ENCODE data around the gene KCNC1. TPM values are rescaled to one million over a fixed set of nuclear protein-coding genes. Genes with fewer than 3 reads are reported as not detected.

KCNC1 gene
- total RNA-seq (2014; rRNA removed; shearing (Covaris generic)) = 0.23 TPM in 1 of 2 replicates, not detected in the other

DNA sequence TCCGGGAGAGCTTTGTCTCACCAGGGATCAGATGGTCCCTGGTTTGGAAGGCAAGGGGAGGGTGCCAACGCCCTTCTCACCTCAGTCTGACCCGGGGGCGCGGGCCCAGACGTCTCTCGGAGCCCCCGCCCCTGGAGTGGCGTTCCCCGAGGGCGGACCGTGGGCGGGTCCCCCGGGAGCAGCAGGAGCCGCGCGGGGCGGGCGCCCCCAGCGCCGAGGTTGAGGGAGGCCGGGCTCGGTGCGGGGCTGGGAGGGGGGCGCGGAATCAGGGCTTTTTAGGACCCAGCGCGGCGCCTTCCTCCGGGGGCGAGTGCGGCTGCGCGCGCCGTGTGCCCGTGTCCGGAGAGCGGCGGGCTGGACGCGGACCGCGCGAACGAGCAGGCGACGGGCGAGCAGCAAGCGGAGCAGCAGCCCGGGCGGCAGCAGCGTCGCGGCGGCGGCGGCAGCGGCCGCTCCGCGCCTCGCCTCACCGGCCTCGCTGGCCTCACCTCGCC, at the start of gene KCNC1:
Gene KCNC1 (plus strand): TSS at position 364 of the 494 bp plus-strand sequence. CDS start 1,222 bp downstream, outside the sequence.
- peak; percentile 53 for DNase-seq (ENCODE audit: low read depth)

DNA sequence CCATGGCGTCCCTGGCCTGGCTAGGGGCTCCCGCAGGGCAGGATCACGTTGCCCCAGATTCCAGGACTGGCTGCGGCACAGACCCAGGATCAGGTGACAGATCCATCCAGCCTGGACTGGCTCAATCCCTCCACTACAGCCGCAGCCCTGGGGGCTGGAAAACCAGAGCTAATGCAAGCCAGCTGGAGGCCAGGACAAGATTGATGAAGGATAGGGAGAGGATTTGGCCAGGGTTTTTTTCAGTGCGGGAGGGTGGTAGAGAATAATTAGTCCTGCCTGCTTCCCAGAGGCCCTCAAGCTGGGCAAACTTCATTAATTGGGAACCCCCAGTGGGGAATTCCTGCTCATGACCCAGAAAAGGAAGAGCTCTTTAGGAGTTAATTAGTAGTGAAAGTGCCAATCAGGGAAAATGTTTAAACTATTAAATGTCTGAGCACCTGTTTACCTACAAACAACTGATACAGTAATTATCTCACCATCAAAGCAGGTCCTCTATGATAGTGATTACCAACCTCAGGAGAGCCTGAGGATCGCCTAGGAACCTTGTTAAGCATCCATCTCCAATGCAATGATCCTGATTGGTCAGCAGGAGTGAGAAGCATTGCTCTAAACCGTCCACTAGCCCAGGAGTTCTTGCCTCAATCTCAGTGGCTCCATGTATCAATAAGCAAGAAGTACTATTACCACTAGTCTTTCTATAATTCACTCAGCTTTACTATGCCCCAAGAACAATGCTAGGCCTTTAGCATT, 48.2 kb upstream of the KCNC1 start:
- no peak for DNase-seq (ENCODE audit: low read depth)

GRCh38 chr11:17687946-17688670, 46.5 kb upstream of the KCNC1 start:
- no peak for DNase-seq (ENCODE audit: low read depth)

DNA sequence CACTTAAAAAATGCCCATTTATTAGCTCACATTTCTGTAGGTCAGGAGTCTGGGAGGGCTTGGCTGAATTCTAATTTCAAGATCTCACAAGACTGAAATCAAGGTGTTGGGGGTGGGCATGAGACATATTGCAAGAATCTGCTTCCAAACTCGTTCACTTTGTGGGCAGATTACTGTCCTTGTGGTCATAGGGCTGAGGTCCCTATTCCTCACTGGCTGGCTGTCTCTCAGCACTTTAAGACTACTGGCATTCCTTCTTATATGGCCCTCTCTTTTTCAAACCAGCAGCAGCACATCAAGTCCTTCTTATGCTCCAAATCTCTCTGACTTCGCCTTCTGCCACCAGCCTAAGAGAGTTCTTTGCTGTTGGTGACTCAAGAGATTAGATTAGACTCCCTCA, 43.0 kb upstream of the KCNC1 start:
- DNase-seq (ENCODE audit: low read depth) = no peak

DNA sequence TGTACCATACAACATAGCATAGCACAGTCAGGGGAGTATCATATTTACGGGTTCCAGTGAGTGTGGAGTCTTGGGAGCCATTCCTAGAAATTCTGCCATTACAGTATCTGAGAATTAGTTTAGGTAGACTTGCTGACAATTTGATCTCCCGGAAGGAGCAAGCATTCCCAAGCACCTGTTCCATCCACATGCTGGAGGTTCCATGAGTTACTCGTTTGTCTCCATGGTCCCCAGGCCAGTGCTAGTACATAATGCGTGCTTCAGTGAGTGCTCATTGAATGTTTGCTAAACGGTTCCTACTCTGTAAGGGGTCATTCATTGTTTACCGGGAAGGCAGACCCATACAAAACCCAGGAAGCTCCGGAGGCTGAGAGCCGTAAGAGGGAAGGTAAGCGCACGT, 42.6 kb upstream of the KCNC1 start:
- no peak for DNase-seq (ENCODE audit: low read depth)

DNA sequence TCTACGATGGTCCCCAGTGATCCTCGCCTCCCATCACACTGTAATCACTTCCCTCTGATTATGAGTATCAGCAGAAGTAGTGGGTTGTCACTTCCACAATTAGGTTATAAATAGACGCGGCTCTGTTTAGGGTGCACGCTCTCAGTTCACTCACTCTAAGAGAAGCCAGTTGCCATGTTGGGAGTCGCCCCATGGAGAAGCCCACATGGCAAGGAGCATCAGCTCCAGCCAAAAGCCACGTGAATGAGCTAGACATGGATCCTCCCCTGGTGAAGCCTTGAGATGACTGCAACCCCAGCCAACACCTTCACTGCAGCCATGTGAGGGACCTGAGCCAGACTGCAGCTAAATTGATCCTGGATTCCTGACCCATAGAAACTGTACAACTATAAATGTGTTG, 41.6 kb upstream of the KCNC1 start:
- DNase-seq (ENCODE audit: low read depth) = no peak

DNA sequence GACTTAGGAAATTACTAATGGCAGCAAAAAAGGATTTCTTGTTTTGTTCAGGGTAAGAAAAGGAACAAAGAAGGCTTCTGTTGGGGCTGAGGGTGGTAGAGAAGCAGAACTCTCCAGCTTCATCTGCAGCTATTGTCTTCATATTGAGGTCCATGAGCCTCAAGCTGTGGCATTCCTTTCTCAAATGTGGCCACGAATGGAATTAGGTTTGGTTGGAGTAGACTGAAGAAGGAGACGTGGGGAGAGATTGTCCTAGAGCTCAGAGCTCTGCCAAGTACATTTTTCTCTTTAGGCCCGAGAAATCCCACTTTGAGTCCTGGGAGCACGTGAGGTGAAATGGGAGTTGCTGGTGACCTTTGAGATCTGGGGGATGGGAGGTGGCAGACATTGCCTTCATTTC, 41.0 kb upstream of the KCNC1 start:
- DNase-seq (ENCODE audit: low read depth) = no peak

GRCh38 chr11:17694494-17695110, 40.0 kb upstream of the KCNC1 start:
- no peak for DNase-seq (ENCODE audit: low read depth)

- no peak for DNase-seq (ENCODE audit: low read depth)
These were observed 38.8 kb upstream of the KCNC1 start for GRCh38 chr11:17695454-17696441.

- DNase-seq (ENCODE audit: low read depth) = no peak
These were observed 37.8 kb upstream of the KCNC1 start for GRCh38 chr11:17696741-17697140.

DNA sequence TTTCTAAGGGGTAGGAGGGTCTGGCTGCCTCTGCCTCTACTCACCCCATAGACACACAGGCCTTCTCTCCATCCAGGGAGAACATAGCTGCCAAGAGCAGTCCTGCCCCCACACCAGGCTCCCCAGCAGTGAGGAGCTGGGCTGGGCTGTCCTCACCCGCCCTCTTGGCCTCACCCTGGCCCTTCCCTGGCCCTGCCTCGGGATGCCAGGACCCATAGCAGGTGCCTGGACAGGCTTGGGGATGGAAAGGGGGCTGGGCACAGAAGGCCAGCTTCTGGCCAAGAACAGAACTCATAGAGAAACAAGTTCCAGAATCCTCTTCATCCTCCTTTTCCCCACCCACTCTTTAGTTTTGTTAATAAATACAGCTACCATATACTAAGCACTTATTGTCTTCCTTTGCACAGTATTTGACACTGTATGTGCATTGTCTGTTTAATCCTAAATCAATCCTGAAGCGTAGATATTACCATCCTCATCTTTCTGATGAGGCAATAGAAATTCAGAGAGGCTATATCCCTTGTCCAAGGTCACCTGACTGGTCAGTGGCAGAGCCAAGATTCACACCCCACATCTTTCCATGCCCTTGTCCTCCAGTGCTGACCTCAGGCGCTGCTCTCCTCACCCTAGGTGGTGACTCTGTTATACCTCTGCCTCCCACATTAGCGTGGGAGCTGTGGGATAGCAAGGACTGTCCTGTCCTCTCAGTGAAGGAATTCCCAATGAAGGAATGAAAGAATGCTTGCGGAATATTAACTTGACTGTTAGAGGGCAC, 37.2 kb upstream of the KCNC1 start:
- DNase-seq (ENCODE audit: low read depth) = no peak

- peak; percentile 59 for DNase-seq (ENCODE audit: low read depth)
These were observed 35.1 kb upstream of the KCNC1 start for GRCh38 chr11:17699147-17700114.

GRCh38 chr11:17700991-17701390, 33.6 kb upstream of the KCNC1 start:
- no peak for DNase-seq (ENCODE audit: low read depth)

DNA sequence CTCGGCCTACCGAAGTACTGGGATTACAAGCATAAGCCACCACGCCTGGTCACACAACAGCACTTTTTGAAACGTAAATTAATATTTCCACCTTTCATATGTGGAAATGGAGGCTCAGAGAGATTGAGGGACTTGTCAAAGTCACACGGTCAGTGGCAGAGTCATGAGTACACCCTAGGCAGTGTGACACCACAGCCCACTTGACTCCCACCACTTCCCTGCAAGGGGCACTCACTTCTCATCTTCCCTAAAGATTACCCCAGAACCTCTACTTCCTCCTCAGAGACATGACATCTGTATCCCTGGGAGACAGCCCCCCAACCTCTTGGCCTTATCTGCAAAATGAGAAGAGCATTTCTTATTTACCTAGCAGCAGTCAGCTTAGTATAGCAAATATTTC, 31.7 kb upstream of the KCNC1 start:
- DNase-seq (ENCODE audit: low read depth) = no peak

DNA sequence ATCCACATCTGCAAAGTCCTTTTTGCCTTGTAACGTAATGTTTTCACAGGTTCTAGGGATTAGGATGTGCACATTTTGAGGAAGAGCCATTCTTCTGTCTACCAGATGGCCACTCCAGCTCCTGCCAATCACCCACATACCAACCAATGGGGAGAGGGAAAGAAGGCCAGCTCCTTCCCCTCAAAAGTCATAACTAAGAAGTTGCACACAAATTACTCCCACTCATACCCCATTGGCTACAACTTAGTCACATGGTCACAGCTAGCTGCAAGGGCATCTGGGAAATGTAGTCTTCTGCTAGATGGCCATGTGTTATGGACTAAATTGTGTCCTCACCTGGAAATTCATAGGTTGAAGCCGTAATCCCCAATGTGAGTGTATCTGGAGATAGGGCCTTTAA, 30.6 kb upstream of the KCNC1 start:
- DNase-seq (ENCODE audit: low read depth) = peak; percentile 13

- DNase-seq (ENCODE audit: low read depth) = no peak
These were observed 26.8 kb upstream of the KCNC1 start for GRCh38 chr11:17707830-17708229.

GRCh38 chr11:17711836-17712235, 22.7 kb upstream of the KCNC1 start:
- no peak for DNase-seq (ENCODE audit: low read depth)

- DNase-seq (ENCODE audit: low read depth) = no peak
These were observed 20.7 kb upstream of the KCNC1 start for GRCh38 chr11:17713851-17714250.

GRCh38 chr11:17714356-17714854, 20.2 kb upstream of the KCNC1 start:
- DNase-seq (ENCODE audit: low read depth) = no peak

Data from Daoy (cell line).